ENCODE measurements around the gene TNS2.

GRCh38 chr12:53011889-53012288 is 38.0 kb upstream of the TNS2 start:
- TF ChIP-seq REST (IDR thresholded peaks at IDR 0.05; ENCODE audit: borderline replicate concordance in 1 of 2, low read depth in 1 of 2, low read length in 2 of 2) = no peak
- TF ChIP-seq ETV5 (CRISPR knock-in tag; IDR thresholded peaks at IDR 0.05; ENCODE audit: borderline replicate concordance) = no peak
- no peak for TF ChIP-seq POLR2A (IDR thresholded peaks at IDR 0.05; ENCODE audit: insufficient read depth in 1 of 2, low read depth in 2 of 2, low read length in 2 of 2)
- no peak for TF ChIP-seq SP1 (IDR thresholded peaks at IDR 0.05)
- no peak for TF ChIP-seq SP1 (CRISPR knock-in tag; IDR thresholded peaks at IDR 0.05)
- TF ChIP-seq HMGA1 (CRISPR knock-in tag; conservative IDR thresholded peaks at IDR 0.05) = no peak
- no peak for TF ChIP-seq KDM5B (CRISPR knock-in tag; IDR thresholded peaks at IDR 0.05; ENCODE audit: borderline replicate concordance)
- no peak for TF ChIP-seq SALL2 (CRISPR knock-in tag; IDR thresholded peaks at IDR 0.05)
- TF ChIP-seq, protein P1, sequence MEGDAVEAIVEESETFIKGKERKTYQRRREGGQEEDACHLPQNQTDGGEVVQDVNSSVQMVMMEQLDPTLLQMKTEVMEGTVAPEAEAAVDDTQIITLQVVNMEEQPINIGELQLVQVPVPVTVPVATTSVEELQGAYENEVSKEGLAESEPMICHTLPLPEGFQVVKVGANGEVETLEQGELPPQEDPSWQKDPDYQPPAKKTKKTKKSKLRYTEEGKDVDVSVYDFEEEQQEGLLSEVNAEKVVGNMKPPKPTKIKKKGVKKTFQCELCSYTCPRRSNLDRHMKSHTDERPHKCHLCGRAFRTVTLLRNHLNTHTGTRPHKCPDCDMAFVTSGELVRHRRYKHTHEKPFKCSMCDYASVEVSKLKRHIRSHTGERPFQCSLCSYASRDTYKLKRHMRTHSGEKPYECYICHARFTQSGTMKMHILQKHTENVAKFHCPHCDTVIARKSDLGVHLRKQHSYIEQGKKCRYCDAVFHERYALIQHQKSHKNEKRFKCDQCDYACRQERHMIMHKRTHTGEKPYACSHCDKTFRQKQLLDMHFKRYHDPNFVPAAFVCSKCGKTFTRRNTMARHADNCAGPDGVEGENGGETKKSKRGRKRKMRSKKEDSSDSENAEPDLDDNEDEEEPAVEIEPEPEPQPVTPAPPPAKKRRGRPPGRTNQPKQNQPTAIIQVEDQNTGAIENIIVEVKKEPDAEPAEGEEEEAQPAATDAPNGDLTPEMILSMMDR (CRISPR knock-in tag; IDR thresholded peaks at IDR 0.05) = no peak
- no peak for TF ChIP-seq JUND (CRISPR knock-in tag; IDR thresholded peaks at IDR 0.05)
- TF ChIP-seq PBX3 (CRISPR knock-in tag; IDR thresholded peaks at IDR 0.05; ENCODE audit: borderline replicate concordance) = no peak
- no peak for TF ChIP-seq CHD2 (IDR thresholded peaks at IDR 0.05; ENCODE audit: low read depth, low read length)

Data from HepG2 (cell line).